GM12891 (cell line): ENCODE results near the gene CMSS1.

Source experiments
- PAX5 ChIP-seq: IDR thresholded peaks from 2 replicates; pipeline ENCODE4 v1.6.1; 2011; ENCODE audit warnings: low read length, moderate library complexity, mild to moderate bottlenecking; ENCODE audit not compliant: insufficient read depth, severe bottlenecking
- POLR2A ChIP-seq: IDR thresholded peaks from 2 replicates; pipeline ENCODE4 v1.6.1; 2011; ENCODE audit warnings: low read depth, low read length, control low read depth
- POLR2AphosphoS5 ChIP-seq: IDR thresholded peaks from 2 replicates; pipeline ENCODE4 v1.6.1; 2011; ENCODE audit warnings: low read depth, low read length, control low read depth
- POU2F2 ChIP-seq: IDR thresholded peaks from 2 replicates; pipeline ENCODE4 v1.6.1; 2011; ENCODE audit warnings: low read depth, mild to moderate bottlenecking, control low read depth, low read length, moderate library complexity
- SPI1 ChIP-seq: IDR thresholded peaks from 2 replicates; pipeline ENCODE4 v1.6.1; 2011; ENCODE audit warnings: low read depth, low read length, control low read depth
- TAF1 ChIP-seq: IDR thresholded peaks from 2 replicates; pipeline ENCODE4 v1.6.1; 2011; ENCODE audit warnings: low read depth, low read length, control low read depth

DNA sequence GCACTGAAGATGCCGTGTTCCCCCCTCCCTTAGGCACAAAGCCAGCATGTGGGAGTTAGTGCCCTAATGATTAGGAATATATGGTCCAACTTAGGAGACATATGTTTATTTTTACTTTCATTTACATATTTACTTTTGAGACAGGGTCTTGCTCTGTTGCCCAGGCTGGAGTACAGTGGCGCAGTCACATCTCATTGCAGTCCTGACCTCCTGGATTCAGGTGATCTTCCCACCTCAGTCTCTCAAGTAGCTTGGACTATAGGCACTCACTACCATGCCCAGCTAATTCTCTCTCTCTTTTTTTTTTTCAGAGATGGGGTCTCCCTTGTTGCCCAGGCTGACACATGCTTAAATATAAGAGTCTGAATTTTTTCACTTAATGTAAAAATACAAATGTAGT lies 391.5 kb downstream of the CMSS1 start:
- no peak for TF ChIP-seq POLR2A
- no peak for TF ChIP-seq POLR2AphosphoS5
- TF ChIP-seq TAF1: no peak
- no peak for TF ChIP-seq SPI1
- TF ChIP-seq PAX5: no peak
- TF ChIP-seq POU2F2: no peak
